SK-N-SH (cell line): ENCODE results near the gene CILP. TPM values are rescaled to one million over a fixed set of nuclear protein-coding genes. Genes with fewer than 3 reads are reported as not detected.

ENCODE experiments used
- CTCF ChIA-PET: fragments of 300-600, 350-600 bp; formaldehyde crosslinking; extraction: SDS; loops from one replicate; lab custom pipeline; 2021; lab: Yijun Ruan, JAX
- POLR2A ChIA-PET: fragments of 350-600 bp; sonication (Branson Sonifier 250); formaldehyde crosslinking; extraction: SDS; loops from one replicate; lab custom pipeline; 2020; ENCODE audit warnings: antibody characterized with exemption, inconsistent platforms; lab: Yijun Ruan, JAX
- DNase-seq: peaks from one replicate; pipeline ENCODE4 v3.0.0; 2012
- H2AFZ ChIP-seq: fragments of 200-600 bp; sonication (generic); 2 replicates; pipeline ENCODE4 v1.8.1; 2016; ENCODE audit warnings: antibody characterized with exemption, mild to moderate bottlenecking, low read depth
- H3F3A ChIP-seq: fragments of 200-600 bp; sonication (generic); replicated peaks from 2 replicates; pipeline ENCODE3; 2016; ENCODE audit warnings: antibody characterized with exemption, mild to moderate bottlenecking; ENCODE audit not compliant: insufficient read depth
- H3K27ac ChIP-seq, 2 experiments: fragments of 200-500 bp in 1 of 2; fragments of 200-600 bp in 1 of 2; sonication (Bioruptor generic) in 1 of 2; sonication (generic), shearing (Covaris generic) in 1 of 2; 2 replicates each; pipeline versions ENCODE4 v1.5.1 to v1.6.1; 2014 to 2016; ENCODE audit warnings: low read depth in 2 of 2, inconsistent platforms in 1 of 2, low read length in 1 of 2, mild to moderate bottlenecking in 1 of 2, mixed read lengths in 1 of 2
- H3K27me3 ChIP-seq: fragments of 200-600 bp; sonication (generic), shearing (Covaris generic); 2 replicates; pipeline ENCODE4 v1.6.1; 2016; ENCODE audit warnings: mixed run types; ENCODE audit not compliant: insufficient read depth
- H3K36me3 ChIP-seq, 2 experiments: fragments of 200-500 bp in 1 of 2; fragments of 200-600 bp in 1 of 2; sonication (Bioruptor generic) in 1 of 2; sonication (generic) in 1 of 2; replicated peaks in 1 of 2; 2 replicates each; pipeline versions ENCODE3 to v1.5.1; 2014 to 2016; ENCODE audit warnings: low read length in 1 of 2, mild to moderate bottlenecking in 1 of 2; ENCODE audit not compliant: insufficient read depth in 2 of 2, control insufficient read depth in 1 of 2
- H3K4me1 ChIP-seq, 2 experiments: fragments of 200-500 bp in 1 of 2; fragments of 200-600 bp in 1 of 2; sonication (Bioruptor generic) in 1 of 2; sonication (generic), shearing (Covaris generic) in 1 of 2; 2 replicates each; pipeline versions ENCODE4 v1.5.1 to v1.6.1; 2014 to 2016; ENCODE audit warnings: low read depth in 1 of 2, low read length in 1 of 2, mixed run types in 1 of 2; ENCODE audit not compliant: insufficient read depth in 2 of 2, control insufficient read depth in 1 of 2
- H3K4me2 ChIP-seq: fragments of 200-600 bp; sonication (generic), shearing (Covaris generic); 2 replicates; pipeline ENCODE4 v1.6.1; 2017; ENCODE audit warnings: mixed run types
- H3K4me3 ChIP-seq, 2 experiments: fragments of 200-500 bp in 1 of 2; fragments of 200-600 bp in 1 of 2; sonication (Bioruptor generic) in 1 of 2; sonication (generic), shearing (Covaris generic) in 1 of 2; 2 replicates each; pipeline versions ENCODE4 v1.5.1 to v1.8.1; 2014 to 2016; ENCODE audit warnings: low read depth in 2 of 2, inconsistent platforms in 1 of 2, low read length in 1 of 2, mild to moderate bottlenecking in 1 of 2, mixed read lengths in 1 of 2, moderate library complexity in 1 of 2
- H3K79me2 ChIP-seq: fragments of 200-600 bp; sonication (generic); 2 replicates; pipeline ENCODE4 v1.8.1; 2017; ENCODE audit warnings: mild to moderate bottlenecking; ENCODE audit not compliant: insufficient read depth
- H3K9ac ChIP-seq: fragments of 200-600 bp; sonication (generic); 2 replicates; pipeline ENCODE4 v1.6.1; 2017; ENCODE audit warnings: mixed run types
- H3K9me2 ChIP-seq: fragments of 200-600 bp; sonication (generic); 2 replicates; pipeline ENCODE4 v1.6.1; 2017; ENCODE audit warnings: mixed run types
- H3K9me3 ChIP-seq: fragments of 200-600 bp; sonication (generic); 2 replicates; pipeline ENCODE4 v1.6.1; 2017; ENCODE audit warnings: mixed run types, mild to moderate bottlenecking, moderate library complexity
- H4K20me1 ChIP-seq: fragments of 200-600 bp; sonication (generic); 2 replicates; pipeline ENCODE4 v1.6.1; 2017; ENCODE audit warnings: mild to moderate bottlenecking, mixed run types; ENCODE audit not compliant: insufficient read depth
- ELF1 ChIP-seq: IDR thresholded peaks from 2 replicates; pipeline ENCODE4 v1.4.0; 2012
- GATA2 ChIP-seq: sonication (generic); formaldehyde crosslinking; IDR thresholded peaks from 2 replicates; pipeline ENCODE4 v1.5.0; 2020; ENCODE audit warnings: mild to moderate bottlenecking, missing genetic modification reagents
- JUND ChIP-seq: IDR thresholded peaks from 2 replicates; pipeline ENCODE4 v1.4.0; 2012
- MXI1 ChIP-seq: IDR thresholded peaks from 2 replicates; pipeline ENCODE4 v1.6.1; 2012; ENCODE audit warnings: mild to moderate bottlenecking, low read depth, low read length, improper control_type of control experiment
- POLR2AphosphoS5 ChIP-seq: IDR thresholded peaks from 2 replicates; pipeline ENCODE4 v1.6.1; 2012; ENCODE audit warnings: low read depth, low read length
- RXRA ChIP-seq: IDR thresholded peaks from 2 replicates; pipeline ENCODE4 v1.4.0; 2012; ENCODE audit warnings: low read depth, mild to moderate bottlenecking, borderline replicate concordance
- SMC3 ChIP-seq: IDR thresholded peaks from 2 replicates; pipeline ENCODE4 v1.6.1; 2012; ENCODE audit warnings: low read depth, low read length, improper control_type of control experiment
- TAF1 ChIP-seq: IDR thresholded peaks from 2 replicates; pipeline ENCODE4 v1.6.1; 2012; ENCODE audit warnings: low read depth, mild to moderate bottlenecking, low read length, moderate library complexity, borderline replicate concordance
- TEAD4 ChIP-seq: IDR thresholded peaks from 2 replicates; pipeline ENCODE4 v1.4.0; 2012; ENCODE audit warnings: mild to moderate bottlenecking, borderline replicate concordance; ENCODE audit not compliant: insufficient read depth
- WGBS: methylation state at CpG from one replicate; pipeline ENCODE4 v1.1.6; 2017; ENCODE audit warnings: low lambda C conversion rate; 5-methylcytosine and 5-hydroxymethylcytosine counted together
- polyA plus RNA-seq, 3 experiments: library from polyadenylated mRNA; depleted of rRNA; stranded (reverse); fragments of >200 nt; gene quantifications; 2 replicates each; pipeline ENCODE4 v1.2.3, GENCODE V29; 2012
- TF ChIP-seq, protein P1 (sequence below): IDR thresholded peaks from 2 replicates; pipeline ENCODE4; 2012
- TF ChIP-seq, protein P2 (sequence below): IDR thresholded peaks from 2 replicates; pipeline ENCODE4 v1.4.0; 2012; ENCODE audit warnings: low read depth
- TF ChIP-seq, protein P3 (sequence below): IDR thresholded peaks from 2 replicates; pipeline ENCODE4 v1.6.1; 2012; ENCODE audit warnings: mild to moderate bottlenecking, low read depth, low read length, moderate library complexity
- TF ChIP-seq, protein P4 (sequence below): fragments of 200-600 bp; sonication (generic); IDR thresholded peaks from 2 replicates; pipeline ENCODE4 v1.6.1; 2017; ENCODE audit warnings: antibody characterized with exemption, mild to moderate bottlenecking, moderate library complexity

The CILP gene
- polyA plus RNA-seq, 1 of the 3 experiments (the other 2 are of a cell fraction), result 0.03 TPM

DNA sequence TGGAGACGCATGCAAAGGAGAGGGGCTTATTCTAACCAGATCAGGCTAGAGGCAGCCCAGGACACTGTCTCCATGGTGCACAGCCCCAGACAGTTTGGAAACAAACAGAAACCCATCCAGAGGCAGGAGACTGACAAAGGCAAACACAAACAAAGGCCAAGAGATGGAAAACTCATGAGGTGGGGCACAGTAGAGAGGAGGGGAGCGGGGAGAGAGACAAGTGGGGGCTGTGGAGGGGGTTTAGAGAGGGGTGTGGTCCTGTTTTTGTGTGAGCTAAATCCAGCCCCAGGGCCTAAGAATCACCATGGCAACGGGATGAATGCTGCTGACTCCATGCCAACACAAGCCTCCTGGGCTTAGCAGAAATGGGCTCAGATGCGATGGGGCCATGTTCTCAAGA, 43.1 kb upstream of the CILP start:
- H3K9me3 ChIP-seq, result no peaks in the 10 kb centered on the region
- H3K9me2 ChIP-seq, result no peaks in the 10 kb centered on the region
- POLR2A ChIA-PET, result no interaction called here
- WGBS, result 49% methylated on average over 4 of the region's 4 CpGs
- H3K27me3 ChIP-seq, result no peaks in the 10 kb centered on the region
- H4K20me1 ChIP-seq, result no peaks in the 10 kb centered on the region
- CTCF ChIA-PET, result interaction anchor here (1.2 kb wide), 1 partner anchor 17 kb away, joined by 5 read pairs; no protein-coding TSS in a partner anchor
- peak; percentile 46 for DNase-seq
- no peaks in the 10 kb centered on the region for H3K79me2 ChIP-seq
- peaks cover 0 to 12% of the 10 kb centered on the region in 2 experiments for H3K36me3 ChIP-seq
- peaks cover 0 to 2% of the 10 kb centered on the region in 2 experiments; a peak in 1 of 4 replicates for H3K4me1 ChIP-seq
- H3F3A ChIP-seq, result no peaks in the 10 kb centered on the region
- no peak overlapping the region for H3K9ac ChIP-seq
- H2AFZ ChIP-seq, result no peak overlapping the region
- H3K4me3 ChIP-seq, result no peak overlapping the region
- H3K27ac ChIP-seq, result no peak overlapping the region
- no peak for TF ChIP-seq SMC3
- TF ChIP-seq MXI1, result no peak
- no peak for TF ChIP-seq TEAD4
- TF ChIP-seq, protein P1, sequence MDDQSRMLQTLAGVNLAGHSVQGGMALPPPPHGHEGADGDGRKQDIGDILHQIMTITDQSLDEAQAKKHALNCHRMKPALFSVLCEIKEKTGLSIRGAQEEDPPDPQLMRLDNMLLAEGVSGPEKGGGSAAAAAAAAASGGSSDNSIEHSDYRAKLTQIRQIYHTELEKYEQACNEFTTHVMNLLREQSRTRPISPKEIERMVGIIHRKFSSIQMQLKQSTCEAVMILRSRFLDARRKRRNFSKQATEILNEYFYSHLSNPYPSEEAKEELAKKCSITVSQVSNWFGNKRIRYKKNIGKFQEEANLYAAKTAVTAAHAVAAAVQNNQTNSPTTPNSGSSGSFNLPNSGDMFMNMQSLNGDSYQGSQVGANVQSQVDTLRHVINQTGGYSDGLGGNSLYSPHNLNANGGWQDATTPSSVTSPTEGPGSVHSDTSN, result no peak
- TF ChIP-seq TAF1, result no peak
- no peak for TF ChIP-seq POLR2AphosphoS5
- TF ChIP-seq GATA2 (CRISPR knock-in tag), result no peak
- no peak for TF ChIP-seq JUND
- TF ChIP-seq RXRA, result no peak
- TF ChIP-seq, protein P2, sequence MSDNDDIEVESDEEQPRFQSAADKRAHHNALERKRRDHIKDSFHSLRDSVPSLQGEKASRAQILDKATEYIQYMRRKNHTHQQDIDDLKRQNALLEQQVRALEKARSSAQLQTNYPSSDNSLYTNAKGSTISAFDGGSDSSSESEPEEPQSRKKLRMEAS, result no peak
- TF ChIP-seq, all 33 proteins: peak for 0
- no peak overlapping the region for H3K4me2 ChIP-seq

DNA sequence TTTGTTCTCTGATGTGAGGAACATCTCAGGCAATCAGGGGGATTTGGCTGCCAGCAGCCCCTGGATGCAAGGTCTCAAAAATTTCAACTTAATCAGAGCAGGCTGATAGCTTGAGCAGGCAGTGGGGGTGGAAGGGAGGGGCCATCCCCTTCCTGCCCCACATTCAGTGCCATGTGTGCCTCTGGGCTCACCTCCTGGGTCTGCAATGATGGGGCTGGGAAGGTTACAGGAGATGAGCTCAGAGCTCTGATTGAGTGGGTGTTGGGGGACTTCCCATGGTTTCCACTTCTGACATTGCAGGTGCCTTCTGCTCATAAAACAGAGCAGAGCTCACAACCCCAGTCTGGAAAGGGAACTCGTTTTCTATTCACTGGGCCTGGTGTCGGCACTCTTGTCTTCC, 38.4 kb upstream of the CILP start:
- DNase-seq, result no peak
- ChIA-PET POLR2A (no interaction called here), CTCF (interaction anchor here (1.0 to 1.9 kb wide), 2 partner anchors 21 to 65 kb away, joined by 3 to 9 read pairs; partner anchors contain the start of gene CLPX)

More for the DNA sequence above, 38.4 kb upstream of the CILP start:
- Histone ChIP-seq H3K9ac (no peak overlapping the region), H3K4me2 (no peak overlapping the region), H3K9me2 (no peaks in the 10 kb centered on the region), H3K4me1 (peaks cover 0 to 2% of the 10 kb centered on the region in 2 experiments; a peak in 1 of 4 replicates), H4K20me1 (no peaks in the 10 kb centered on the region), H3K4me3 (no peak overlapping the region), H3K36me3 (no peaks in the 10 kb centered on the region), H3K9me3 (no peaks in the 10 kb centered on the region), H3K27me3 (no peaks in the 10 kb centered on the region), H3K79me2 (no peaks in the 10 kb centered on the region), H2AFZ (no peak overlapping the region), H3F3A (no peaks in the 10 kb centered on the region), H3K27ac (no peak overlapping the region)
- 86% methylated on average over 2 of the region's 2 CpGs for WGBS
- TF ChIP-seq POLR2AphosphoS5, result no peak
- TF ChIP-seq, protein P3, sequence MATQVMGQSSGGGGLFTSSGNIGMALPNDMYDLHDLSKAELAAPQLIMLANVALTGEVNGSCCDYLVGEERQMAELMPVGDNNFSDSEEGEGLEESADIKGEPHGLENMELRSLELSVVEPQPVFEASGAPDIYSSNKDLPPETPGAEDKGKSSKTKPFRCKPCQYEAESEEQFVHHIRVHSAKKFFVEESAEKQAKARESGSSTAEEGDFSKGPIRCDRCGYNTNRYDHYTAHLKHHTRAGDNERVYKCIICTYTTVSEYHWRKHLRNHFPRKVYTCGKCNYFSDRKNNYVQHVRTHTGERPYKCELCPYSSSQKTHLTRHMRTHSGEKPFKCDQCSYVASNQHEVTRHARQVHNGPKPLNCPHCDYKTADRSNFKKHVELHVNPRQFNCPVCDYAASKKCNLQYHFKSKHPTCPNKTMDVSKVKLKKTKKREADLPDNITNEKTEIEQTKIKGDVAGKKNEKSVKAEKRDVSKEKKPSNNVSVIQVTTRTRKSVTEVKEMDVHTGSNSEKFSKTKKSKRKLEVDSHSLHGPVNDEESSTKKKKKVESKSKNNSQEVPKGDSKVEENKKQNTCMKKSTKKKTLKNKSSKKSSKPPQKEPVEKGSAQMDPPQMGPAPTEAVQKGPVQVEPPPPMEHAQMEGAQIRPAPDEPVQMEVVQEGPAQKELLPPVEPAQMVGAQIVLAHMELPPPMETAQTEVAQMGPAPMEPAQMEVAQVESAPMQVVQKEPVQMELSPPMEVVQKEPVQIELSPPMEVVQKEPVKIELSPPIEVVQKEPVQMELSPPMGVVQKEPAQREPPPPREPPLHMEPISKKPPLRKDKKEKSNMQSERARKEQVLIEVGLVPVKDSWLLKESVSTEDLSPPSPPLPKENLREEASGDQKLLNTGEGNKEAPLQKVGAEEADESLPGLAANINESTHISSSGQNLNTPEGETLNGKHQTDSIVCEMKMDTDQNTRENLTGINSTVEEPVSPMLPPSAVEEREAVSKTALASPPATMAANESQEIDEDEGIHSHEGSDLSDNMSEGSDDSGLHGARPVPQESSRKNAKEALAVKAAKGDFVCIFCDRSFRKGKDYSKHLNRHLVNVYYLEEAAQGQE, result no peak
- no peak for TF ChIP-seq ELF1
- TF ChIP-seq, protein P4, sequence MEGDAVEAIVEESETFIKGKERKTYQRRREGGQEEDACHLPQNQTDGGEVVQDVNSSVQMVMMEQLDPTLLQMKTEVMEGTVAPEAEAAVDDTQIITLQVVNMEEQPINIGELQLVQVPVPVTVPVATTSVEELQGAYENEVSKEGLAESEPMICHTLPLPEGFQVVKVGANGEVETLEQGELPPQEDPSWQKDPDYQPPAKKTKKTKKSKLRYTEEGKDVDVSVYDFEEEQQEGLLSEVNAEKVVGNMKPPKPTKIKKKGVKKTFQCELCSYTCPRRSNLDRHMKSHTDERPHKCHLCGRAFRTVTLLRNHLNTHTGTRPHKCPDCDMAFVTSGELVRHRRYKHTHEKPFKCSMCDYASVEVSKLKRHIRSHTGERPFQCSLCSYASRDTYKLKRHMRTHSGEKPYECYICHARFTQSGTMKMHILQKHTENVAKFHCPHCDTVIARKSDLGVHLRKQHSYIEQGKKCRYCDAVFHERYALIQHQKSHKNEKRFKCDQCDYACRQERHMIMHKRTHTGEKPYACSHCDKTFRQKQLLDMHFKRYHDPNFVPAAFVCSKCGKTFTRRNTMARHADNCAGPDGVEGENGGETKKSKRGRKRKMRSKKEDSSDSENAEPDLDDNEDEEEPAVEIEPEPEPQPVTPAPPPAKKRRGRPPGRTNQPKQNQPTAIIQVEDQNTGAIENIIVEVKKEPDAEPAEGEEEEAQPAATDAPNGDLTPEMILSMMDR, result no peak
